GM10266 (cell line): ENCODE measurements around the gene NFKBIZ.

Source experiments
- DNase-seq: peaks from one replicate; pipeline ENCODE4 v3.0.0; 2012; ENCODE audit errors: extremely low spot score
- TF ChIP-seq, protein P1 (sequence below): IDR thresholded peaks from 2 replicates; pipeline ENCODE4 v1.5.1; 2012; ENCODE audit warnings: mild to moderate bottlenecking, low read depth; ENCODE audit not compliant: control insufficient read depth, insufficient read depth; ENCODE audit errors: missing control alignments

The NFKBIZ gene

GRCh38 chr3:101809178-101810021 lies 39.9 kb upstream of the NFKBIZ start:
- TF ChIP-seq, protein P1, sequence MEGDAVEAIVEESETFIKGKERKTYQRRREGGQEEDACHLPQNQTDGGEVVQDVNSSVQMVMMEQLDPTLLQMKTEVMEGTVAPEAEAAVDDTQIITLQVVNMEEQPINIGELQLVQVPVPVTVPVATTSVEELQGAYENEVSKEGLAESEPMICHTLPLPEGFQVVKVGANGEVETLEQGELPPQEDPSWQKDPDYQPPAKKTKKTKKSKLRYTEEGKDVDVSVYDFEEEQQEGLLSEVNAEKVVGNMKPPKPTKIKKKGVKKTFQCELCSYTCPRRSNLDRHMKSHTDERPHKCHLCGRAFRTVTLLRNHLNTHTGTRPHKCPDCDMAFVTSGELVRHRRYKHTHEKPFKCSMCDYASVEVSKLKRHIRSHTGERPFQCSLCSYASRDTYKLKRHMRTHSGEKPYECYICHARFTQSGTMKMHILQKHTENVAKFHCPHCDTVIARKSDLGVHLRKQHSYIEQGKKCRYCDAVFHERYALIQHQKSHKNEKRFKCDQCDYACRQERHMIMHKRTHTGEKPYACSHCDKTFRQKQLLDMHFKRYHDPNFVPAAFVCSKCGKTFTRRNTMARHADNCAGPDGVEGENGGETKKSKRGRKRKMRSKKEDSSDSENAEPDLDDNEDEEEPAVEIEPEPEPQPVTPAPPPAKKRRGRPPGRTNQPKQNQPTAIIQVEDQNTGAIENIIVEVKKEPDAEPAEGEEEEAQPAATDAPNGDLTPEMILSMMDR: peak; percentile 66
- DNase-seq: peak; percentile 25

- DNase-seq: no peak
- TF ChIP-seq, protein P1: no peak
Measured at GRCh38 chr3:101810022-101810418, 39.3 kb upstream of the NFKBIZ start.

- TF ChIP-seq, protein P1: no peak
- DNase-seq: no peak
Measured at GRCh38 chr3:101811875-101812274, 37.4 kb upstream of the NFKBIZ start.

GRCh38 chr3:101812895-101813294 lies 36.4 kb upstream of the NFKBIZ start:
- DNase-seq: no peak
- TF ChIP-seq, protein P1: no peak

DNA sequence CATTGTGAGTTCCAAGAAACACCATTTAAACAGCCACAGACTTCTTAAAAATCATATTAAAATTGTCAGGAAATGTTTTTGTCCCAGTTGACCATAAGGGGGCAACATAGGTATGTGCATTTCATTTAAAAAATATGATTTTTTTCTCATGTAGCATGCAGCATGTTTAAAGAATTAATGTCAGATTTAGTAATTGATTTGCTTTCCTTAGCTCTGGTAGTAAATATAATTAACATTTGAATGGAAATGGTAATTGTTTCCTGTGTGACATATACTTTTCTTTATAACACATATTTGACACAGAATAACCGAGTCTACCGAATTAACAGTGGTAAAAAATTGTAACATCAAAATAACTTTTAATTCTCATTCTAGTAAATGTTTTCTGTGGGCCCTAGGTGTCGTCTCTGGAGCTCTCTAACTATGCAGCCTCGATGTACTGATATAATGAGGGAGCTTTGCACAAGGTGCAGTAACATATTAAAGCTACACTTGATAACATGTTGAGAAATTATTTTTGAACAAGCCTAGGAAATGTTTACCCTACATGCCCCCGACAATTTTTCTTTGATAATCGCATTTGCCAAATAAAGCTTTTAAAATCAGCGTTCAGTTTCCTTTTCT lies 35.4 kb upstream of the NFKBIZ start:
- DNase-seq: no peak

GRCh38 chr3:101814835-101815234 lies 34.5 kb upstream of the NFKBIZ start:
- TF ChIP-seq, protein P1: no peak
- DNase-seq: no peak

More for the DNA sequence above, 35.4 kb upstream of the NFKBIZ start:
- TF ChIP-seq, protein P1: peak; percentile 54

- TF ChIP-seq, protein P1: no peak
- DNase-seq: no peak
Measured at GRCh38 chr3:101816215-101817149, 32.8 kb upstream of the NFKBIZ start.
